NOMO-1 treated with dmso at 0.1 percent for 144 hours (cell line): ENCODE results near the gene FER.
A peak's percentile ranks its signal among the peaks of the same experiment; 100 is the strongest.
"Not testable (repeated sequence)": the region's sequence is repeated elsewhere in the genome, so short reads cannot be mapped to it uniquely, and the experiment has no call there.

Experiments
- DNase-seq: peaks from one replicate; lab custom pipeline; 2025; ENCODE audit not compliant: unreplicated experiment; lab: John Stamatoyannopoulos, UW

FER gene

DNA sequence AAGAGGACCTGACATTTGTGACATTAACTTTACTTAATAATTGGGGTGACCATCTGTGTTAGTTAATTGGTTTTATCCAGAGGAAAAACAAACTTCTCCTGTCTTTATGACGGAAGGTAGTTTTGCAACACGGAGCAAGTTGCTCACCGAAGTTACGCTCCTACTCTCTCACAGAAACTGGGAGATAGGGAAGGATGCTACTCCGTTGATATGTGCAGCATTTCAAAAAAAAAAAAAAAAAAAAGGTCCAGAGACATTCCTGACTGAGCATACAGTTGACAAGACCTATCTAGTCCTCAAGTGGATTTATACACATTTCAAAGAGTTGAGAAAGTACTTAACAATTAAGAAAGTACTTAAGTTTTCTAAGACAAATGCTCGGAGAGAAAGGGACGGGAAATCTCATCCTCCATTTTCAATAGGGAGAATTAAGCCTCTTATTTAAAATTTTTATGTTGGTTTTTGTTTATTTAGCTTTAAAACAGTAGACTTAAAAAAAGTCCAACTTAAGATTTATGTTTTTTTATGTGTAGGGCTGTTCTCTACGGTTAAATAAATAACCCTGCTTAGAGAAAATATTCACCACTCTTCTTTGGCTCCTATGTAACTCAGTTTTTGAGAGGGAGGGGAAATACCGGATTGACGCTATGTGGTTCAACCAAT lies 455 bp upstream of the FER start:
- DNase-seq: no peak

GRCh38 chr5:108748401-108749127 lies 867 bp downstream of the FER start:
- peak; percentile 100 for DNase-seq

- DNase-seq: no peak
These were observed 1.6 kb downstream of the FER start for GRCh38 chr5:108749128-108749861.

GRCh38 chr5:108753331-108753730 lies 5.6 kb downstream of the FER start:
- DNase-seq: no peak

DNA sequence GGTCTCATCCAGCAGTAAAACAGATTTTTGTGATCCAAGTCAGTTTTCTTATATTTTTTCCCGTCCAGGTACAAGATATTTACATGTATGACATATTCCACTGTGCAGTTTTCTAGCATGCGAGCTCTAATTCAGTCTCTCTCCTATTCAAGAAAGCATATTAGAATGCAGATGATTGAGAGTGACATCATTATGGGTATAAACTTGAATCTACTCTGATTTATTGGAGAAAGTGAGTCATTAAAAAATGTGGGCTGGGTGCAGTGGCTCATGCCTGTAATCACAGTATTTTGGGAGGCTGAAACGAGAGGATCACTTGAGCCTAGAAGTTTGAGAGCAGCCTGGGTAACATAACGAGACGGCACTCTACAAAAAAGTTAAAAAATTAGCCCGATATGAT lies 6.2 kb downstream of the FER start:
- DNase-seq: no peak

GRCh38 chr5:108760512-108760911 lies 12.8 kb downstream of the FER start:
- DNase-seq: no peak

- DNase-seq: no peak
These were observed 15.0 kb downstream of the FER start for GRCh38 chr5:108762660-108763059.

GRCh38 chr5:108763222-108763916 lies 15.7 kb downstream of the FER start:
- no peak for DNase-seq

- no peak for DNase-seq
These were observed 17.9 kb downstream of the FER start for GRCh38 chr5:108765647-108766046.

GRCh38 chr5:108766916-108767315 lies 19.2 kb downstream of the FER start:
- DNase-seq: not testable (repeated sequence)

GRCh38 chr5:108769352-108769751 lies 21.7 kb downstream of the FER start:
- no peak for DNase-seq

GRCh38 chr5:108772626-108773025 lies 24.9 kb downstream of the FER start:
- no peak for DNase-seq

DNA sequence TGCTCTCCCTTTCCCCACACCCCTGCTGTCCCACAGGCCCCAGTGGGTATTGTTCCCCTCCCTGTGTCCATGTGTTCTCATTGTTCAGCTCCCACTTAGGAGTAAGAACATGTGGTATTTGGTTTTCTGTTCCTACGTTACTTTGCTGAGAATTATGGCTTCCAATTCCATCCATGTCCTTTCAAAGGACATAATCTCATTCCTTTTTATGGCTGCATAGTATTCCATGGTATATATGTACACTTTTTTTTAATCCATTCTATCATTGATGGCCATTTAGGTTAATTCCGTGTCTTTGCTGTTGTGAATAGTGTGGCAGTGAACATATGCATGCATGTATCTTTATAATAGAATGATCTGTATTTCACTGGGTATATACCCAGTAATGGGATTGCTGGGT lies 25.6 kb downstream of the FER start:
- no peak for DNase-seq

GRCh38 chr5:108774079-108774478 lies 26.4 kb downstream of the FER start:
- not testable (repeated sequence) for DNase-seq

DNA sequence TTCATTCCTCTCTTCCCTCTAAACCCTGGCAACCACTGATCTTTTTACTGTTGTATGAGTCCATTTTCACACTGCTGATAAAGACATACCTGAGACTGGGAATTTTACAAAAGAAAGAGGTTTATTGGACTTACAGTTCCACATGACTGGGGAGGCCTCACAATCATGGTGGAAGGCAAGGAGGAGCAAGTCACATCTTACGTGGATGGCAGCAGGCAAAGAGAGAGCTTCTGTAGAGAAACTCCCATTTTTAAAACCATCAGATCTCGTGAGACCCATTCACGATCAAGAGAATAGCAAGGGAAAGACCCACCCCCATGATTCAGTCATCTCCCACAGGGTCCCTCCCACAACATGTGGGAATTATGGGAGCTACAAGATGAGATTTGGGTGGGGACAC lies 29.9 kb downstream of the FER start:
- not testable (repeated sequence) for DNase-seq

DNA sequence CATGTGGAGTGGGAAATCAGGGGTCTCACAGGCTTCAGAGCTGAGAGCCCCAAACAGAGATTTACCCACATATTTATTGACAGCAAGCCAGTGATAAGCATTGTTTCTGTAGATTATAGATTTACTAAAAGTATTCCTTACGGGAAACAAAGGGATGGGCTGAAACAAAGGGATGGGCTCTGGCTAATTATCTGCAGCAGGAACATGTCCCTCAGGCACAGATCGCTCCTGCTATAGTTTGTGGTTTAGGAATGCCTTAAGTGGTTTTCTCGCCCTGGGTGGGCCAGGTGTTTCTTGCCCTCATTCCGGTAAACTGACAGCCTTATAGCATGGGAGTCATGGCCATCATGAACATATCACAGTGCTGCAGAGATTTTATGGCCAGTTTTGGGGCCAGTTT lies 36.9 kb downstream of the FER start:
- not testable (repeated sequence) for DNase-seq

GRCh38 chr5:108786806-108787483 lies 39.2 kb downstream of the FER start:
- no peak for DNase-seq

- no peak for DNase-seq
These were observed 40.4 kb downstream of the FER start for GRCh38 chr5:108788142-108788541.

GRCh38 chr5:108793207-108793606 lies 45.5 kb downstream of the FER start:
- DNase-seq: no peak

DNA sequence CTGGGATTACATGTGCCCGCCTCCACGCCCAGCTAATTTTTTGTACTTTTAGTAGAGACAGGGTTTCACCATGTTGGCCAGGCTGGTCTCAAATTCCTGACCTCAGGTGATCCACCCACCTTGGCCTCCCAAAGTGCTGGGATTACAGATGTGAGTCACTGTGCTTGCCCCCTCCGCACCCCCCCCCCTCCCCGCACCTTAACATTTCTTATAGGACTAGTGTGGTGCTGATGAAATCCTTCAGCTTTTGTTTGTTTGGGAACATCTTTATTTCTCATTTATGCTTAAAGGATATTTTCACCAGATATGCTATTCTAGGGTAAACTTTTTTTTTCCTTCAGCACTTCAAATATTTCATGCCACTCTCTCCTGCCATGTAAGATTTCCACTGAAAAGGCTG lies 46.7 kb downstream of the FER start:
- not testable (repeated sequence) for DNase-seq

- peak; percentile 3 for DNase-seq
These were observed 49.7 kb downstream of the FER start for GRCh38 chr5:108797396-108797795.
